Measurements from ENCODE around the gene STMN3.

DNA sequence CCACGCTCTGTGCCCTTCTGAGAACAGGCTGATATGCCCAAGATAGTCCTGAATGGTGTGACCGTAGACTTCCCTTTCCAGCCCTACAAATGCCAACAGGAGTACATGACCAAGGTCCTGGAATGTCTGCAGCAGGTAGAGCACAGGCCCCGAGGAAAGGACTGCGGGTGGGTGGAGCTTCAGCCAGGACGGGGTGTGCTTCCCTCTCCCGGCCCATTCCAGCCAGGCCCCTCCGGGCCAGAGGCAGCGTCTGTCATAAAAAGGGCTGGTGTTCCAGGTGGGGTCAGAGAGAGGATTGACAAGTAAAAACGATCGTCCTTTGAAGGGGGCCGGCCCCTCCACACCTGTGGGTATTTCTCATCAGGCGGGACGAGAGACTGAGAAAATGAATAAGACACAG lies 6.1 kb upstream of the STMN3 start:
- TF ChIP-seq, protein P1, sequence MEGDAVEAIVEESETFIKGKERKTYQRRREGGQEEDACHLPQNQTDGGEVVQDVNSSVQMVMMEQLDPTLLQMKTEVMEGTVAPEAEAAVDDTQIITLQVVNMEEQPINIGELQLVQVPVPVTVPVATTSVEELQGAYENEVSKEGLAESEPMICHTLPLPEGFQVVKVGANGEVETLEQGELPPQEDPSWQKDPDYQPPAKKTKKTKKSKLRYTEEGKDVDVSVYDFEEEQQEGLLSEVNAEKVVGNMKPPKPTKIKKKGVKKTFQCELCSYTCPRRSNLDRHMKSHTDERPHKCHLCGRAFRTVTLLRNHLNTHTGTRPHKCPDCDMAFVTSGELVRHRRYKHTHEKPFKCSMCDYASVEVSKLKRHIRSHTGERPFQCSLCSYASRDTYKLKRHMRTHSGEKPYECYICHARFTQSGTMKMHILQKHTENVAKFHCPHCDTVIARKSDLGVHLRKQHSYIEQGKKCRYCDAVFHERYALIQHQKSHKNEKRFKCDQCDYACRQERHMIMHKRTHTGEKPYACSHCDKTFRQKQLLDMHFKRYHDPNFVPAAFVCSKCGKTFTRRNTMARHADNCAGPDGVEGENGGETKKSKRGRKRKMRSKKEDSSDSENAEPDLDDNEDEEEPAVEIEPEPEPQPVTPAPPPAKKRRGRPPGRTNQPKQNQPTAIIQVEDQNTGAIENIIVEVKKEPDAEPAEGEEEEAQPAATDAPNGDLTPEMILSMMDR (IDR thresholded peaks at IDR 0.05): no peak
- TF ChIP-seq ZFX (IDR thresholded peaks at IDR 0.05; ENCODE audit: borderline replicate concordance): no peak
